Right atrium auricular region (tissue), 2 donors: ENCODE data around the gene PLXDC2. TPM values are rescaled to one million over a fixed set of nuclear protein-coding genes. Genes with fewer than 3 reads are reported as not detected.

ENCODE experiments used
- DNase-seq: peaks from one replicate; pipeline ENCODE4 v3.0.0-alpha.2; 2019; ENCODE audit warnings: low spot score
- H3K27ac ChIP-seq, 2 donors: fragments of 200-600 bp; sonication (generic); 1 replicate in 1 of 2; 2 replicates in 1 of 2; pipeline ENCODE4 v1.5.1; 2016 to 2019
- H3K27me3 ChIP-seq, 2 donors: fragments of 200-600 bp; sonication (generic); one replicate each; pipeline versions ENCODE4 v1.5.1 to v1.6.0; 2017 to 2019
- H3K36me3 ChIP-seq: fragments of 200-600 bp; sonication (generic); one replicate; pipeline ENCODE4 v1.5.1; 2016
- H3K4me1 ChIP-seq, 2 donors: fragments of 200-600 bp; sonication (generic); one replicate each; pipeline versions ENCODE4 v1.5.1 to v1.6.0; 2017 to 2019
- H3K4me3 ChIP-seq, 2 donors: fragments of 200-600 bp; sonication (generic); 1 replicate in 1 of 2; 2 replicates in 1 of 2; pipeline ENCODE4 v1.5.1; 2017 to 2019; ENCODE audit warnings: mild to moderate bottlenecking in 1 of 2, moderate library complexity in 1 of 2
- H3K9me3 ChIP-seq, 2 donors: fragments of 200-600 bp; sonication (generic); one replicate each; pipeline ENCODE4 v1.5.1; 2019
- total RNA-seq, 2 donors: library from RNA; depleted of rRNA; stranded (reverse); fragments of >200 nt; gene quantifications; one replicate each; pipeline ENCODE4 v1.1.0, GENCODE V29; 2016
- TF ChIP-seq, protein P1 (sequence below), 2 donors: fragments of 200-600 bp; sonication (generic); IDR thresholded peaks; one replicate each; pipeline ENCODE4 v1.5.1; 2019; ENCODE audit warnings: antibody characterized with exemption in 2 of 2

Gene PLXDC2
- total RNA-seq, 2 donors from 2014 or later = 24.0 to 43.6 TPM

DNA sequence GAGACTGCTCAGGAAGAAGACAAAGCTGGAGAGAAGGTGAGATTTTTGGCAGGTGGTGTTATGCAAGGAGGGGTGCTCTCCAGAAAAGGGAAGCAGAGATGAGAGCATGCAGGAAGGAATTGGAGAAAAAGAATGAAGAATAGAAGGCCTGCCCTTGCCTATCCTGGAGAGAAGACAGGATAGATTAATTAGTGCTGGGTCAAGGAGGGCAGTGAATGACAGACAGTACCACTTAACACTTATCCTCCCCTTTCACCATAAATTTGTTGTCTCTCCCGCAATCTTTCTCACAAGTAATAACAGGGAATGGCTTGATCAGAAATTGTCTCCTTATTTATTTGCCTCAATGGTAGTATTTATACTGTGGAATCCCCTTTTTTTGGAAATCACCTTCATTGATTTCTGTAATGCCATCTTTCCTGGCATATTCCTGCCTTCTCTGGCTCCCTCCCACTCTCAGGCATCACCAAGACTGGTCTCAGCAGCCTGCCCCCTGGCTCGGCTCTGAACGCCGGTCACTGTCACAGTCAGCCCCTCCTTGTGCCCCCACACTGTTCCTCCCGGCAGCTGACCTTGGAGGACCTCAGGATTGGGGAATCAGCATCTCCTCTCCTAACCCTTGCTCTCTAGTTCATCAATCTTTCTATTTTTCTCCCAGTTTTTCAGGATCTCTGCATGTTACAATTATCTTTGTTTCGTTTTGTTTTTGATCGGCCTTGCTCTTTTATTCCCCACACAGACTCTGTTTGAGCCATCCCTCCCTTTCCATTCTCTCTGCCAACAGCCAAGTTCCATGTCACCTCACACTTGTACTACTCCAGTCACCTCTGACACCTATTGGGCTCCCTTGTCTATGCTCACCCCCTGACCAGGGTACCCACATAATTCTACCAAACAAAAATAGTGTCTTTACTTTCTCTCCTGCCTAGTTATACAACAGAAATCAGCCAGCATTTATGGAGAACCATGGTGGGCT lies 294.2 kb downstream of the PLXDC2 start:
- no peak overlapping the region for H3K27ac ChIP-seq
- TF ChIP-seq, protein P1, sequence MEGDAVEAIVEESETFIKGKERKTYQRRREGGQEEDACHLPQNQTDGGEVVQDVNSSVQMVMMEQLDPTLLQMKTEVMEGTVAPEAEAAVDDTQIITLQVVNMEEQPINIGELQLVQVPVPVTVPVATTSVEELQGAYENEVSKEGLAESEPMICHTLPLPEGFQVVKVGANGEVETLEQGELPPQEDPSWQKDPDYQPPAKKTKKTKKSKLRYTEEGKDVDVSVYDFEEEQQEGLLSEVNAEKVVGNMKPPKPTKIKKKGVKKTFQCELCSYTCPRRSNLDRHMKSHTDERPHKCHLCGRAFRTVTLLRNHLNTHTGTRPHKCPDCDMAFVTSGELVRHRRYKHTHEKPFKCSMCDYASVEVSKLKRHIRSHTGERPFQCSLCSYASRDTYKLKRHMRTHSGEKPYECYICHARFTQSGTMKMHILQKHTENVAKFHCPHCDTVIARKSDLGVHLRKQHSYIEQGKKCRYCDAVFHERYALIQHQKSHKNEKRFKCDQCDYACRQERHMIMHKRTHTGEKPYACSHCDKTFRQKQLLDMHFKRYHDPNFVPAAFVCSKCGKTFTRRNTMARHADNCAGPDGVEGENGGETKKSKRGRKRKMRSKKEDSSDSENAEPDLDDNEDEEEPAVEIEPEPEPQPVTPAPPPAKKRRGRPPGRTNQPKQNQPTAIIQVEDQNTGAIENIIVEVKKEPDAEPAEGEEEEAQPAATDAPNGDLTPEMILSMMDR (IDR thresholded peaks at IDR 0.05) = no peak
- H3K27me3 ChIP-seq = no peaks in the 10 kb centered on the region
- peaks cover 0 to 8% of the 10 kb centered on the region in 2 donors for H3K4me1 ChIP-seq
- no peak overlapping the region for H3K4me3 ChIP-seq
- no peaks in the 10 kb centered on the region for H3K36me3 ChIP-seq
- H3K9me3 ChIP-seq = no peaks in the 10 kb centered on the region
- no peak for DNase-seq

DNA sequence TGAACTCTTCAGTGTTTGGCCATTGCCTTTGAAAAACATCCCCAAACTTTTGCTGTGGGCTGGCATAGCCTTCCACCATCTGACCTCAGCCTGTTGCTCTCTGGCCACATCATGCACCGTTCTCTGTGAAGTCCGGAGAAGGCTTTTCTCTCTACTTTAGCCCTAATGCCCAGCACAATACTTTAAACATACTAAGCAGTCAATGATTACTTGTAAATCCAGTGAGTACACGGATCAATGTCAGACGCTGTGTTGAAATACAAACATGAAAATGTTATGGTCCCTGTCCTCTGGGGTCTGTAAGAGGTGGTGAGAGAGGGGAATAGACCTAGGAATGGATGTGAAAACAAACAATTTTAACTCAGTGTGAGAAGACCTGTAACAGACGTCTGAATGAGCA lies 297.9 kb downstream of the PLXDC2 start:
- TF ChIP-seq, protein P1 (IDR thresholded peaks at IDR 0.05) = no peak
- H3K27ac ChIP-seq = no peak overlapping the region
- H3K9me3 ChIP-seq = no peaks in the 10 kb centered on the region
- no peak for DNase-seq
- peaks cover 0 to 8% of the 10 kb centered on the region in 2 donors for H3K4me1 ChIP-seq
- H3K4me3 ChIP-seq = no peak overlapping the region
- H3K27me3 ChIP-seq = no peaks in the 10 kb centered on the region
- H3K36me3 ChIP-seq = no peaks in the 10 kb centered on the region

DNA sequence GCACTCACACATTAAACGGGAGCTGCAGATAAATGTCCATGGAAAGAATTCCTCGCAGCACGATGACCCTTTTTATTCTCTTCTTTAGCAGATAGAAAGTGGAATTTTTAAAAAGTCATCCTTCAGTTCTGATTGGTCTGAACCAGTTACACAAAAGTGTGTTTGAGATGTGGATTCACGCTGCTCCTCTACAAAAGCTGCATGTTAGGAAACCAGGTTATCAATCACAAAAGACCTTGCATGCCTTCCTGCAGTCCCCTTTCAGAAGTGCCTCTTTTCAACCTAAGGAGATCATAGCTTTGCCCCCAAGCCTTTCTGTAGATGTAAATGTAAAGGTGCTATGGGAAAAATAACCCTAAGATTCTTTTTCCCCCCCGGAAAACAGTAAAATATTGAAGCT lies 299.7 kb downstream of the PLXDC2 start:
- H3K9me3 ChIP-seq = no peaks in the 10 kb centered on the region
- H3K36me3 ChIP-seq = no peaks in the 10 kb centered on the region
- DNase-seq = no peak
- no peak overlapping the region for H3K4me3 ChIP-seq
- H3K27me3 ChIP-seq = no peaks in the 10 kb centered on the region
- no peak overlapping the region for H3K27ac ChIP-seq
- H3K4me1 ChIP-seq = no peaks in the 10 kb centered on the region
- TF ChIP-seq, protein P1 (IDR thresholded peaks at IDR 0.05) = no peak

DNA sequence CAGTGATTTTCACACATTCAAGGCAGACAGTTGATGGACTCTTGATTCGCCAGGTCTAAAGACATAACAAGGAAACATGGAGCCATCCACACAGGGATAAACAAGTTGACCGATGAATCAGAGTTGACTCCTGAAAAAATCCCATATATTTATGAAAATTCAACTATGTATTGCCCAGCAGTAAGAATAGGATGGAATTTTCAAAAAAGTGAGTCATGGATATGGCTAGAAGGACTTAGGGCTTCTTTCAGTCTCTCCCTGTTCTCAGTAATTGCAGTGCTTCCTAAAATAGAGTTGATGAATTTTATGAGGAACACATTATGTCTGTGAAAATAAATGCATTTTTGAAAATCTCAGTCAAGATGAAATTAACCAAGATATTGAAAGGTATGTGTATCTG lies 301.2 kb downstream of the PLXDC2 start:
- Histone ChIP-seq H3K27me3 (no peaks in the 10 kb centered on the region), H3K27ac (no peak overlapping the region), H3K4me3 (no peak overlapping the region), H3K36me3 (no peaks in the 10 kb centered on the region), H3K4me1 (no peaks in the 10 kb centered on the region), H3K9me3 (no peaks in the 10 kb centered on the region)
- no peak for DNase-seq
- TF ChIP-seq, protein P1 (IDR thresholded peaks at IDR 0.05) = no peak

DNA sequence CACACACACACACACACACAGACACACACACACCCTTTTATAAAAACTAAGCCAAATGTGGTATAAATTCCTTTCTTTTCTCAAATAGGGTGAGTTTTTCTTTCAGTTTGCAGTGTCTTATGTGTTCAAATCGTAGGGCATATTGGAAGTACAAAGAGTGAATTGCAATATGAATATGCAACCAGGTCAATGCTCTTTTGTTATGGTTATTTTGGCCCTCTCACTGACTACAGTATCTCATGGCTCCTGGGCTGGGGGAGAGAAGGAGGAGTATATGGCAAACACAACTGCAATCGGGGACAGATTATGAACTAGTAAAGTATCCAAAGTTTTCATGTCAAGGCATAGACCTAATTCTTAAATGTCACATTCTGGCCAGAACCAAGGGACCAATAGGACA lies 301.9 kb downstream of the PLXDC2 start:
- H3K9me3 ChIP-seq = no peaks in the 10 kb centered on the region
- no peak overlapping the region for H3K4me3 ChIP-seq
- DNase-seq = no peak
- TF ChIP-seq, protein P1 (IDR thresholded peaks at IDR 0.05) = no peak
- no peaks in the 10 kb centered on the region for H3K36me3 ChIP-seq
- H3K27me3 ChIP-seq = no peaks in the 10 kb centered on the region
- H3K27ac ChIP-seq = no peak overlapping the region
- H3K4me1 ChIP-seq = no peaks in the 10 kb centered on the region
